Measurements from ENCODE around the gene BGN. TPM values are rescaled to one million over a fixed set of nuclear protein-coding genes. Genes with fewer than 3 reads are reported as not detected.

BGN gene
- total and polyA plus RNA-seq, 10 of the 15 experiments (the other 5 are each of a cell fraction or from before 2014, with no cell fraction given), result 0.06 to 0.18 (median 0.12) TPM; not detected in 7

DNA sequence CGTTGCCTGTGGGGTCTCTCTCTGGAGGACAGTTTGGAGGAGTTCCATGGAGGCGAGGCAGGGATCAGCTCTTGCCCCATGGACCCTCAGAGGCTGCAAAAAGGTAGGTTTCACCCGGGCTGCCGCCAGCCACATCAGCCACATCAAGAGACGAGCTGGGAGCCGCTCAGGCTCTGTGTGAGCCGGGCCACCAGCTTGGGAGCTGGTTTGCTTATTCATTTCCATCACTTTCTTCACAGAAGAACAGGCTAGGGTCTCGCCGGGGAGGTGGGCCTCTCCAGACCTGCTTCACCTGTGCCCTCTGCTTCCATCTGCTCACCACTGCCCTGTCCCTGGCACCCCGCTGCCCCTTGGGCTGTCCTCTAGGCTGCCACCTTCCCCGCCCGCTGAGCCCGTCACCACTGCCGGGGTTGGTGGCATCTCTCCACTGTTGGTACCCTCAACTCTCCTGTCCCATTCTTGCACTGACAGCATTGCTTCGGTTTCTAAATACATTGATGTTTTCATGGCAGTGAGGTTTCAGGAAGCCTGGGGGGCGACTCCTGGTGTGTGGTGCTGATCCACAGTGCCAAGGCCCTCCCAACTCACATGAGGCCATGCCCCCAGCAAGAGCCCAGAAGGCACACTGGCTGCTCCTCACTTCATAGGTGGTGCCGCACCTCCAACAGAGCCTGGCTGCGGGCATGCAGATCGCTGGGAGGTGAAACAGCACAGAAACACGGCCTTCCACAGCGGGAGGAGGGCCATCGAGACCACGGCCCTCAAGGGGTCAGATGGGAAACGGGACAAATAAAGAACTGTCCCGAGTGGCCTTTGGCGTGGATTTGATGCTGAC lies 44.4 kb upstream of the BGN start:
- RAD21 ChIA-PET (ENCODE audit: unreplicated experiment), result no interaction called here
- FAIRE-seq, result no peak
- H4K20me1 ChIP-seq (ENCODE audit: control insufficient read depth, insufficient read depth), result no peaks in the 10 kb centered on the region
- intact Hi-C loops (cut with micrococcal nuclease; ENCODE audit: unreplicated experiment), result no loop called here
- CTCF ChIA-PET, result interaction anchor here (2.0 kb wide), 1 partner anchor 10 kb away, joined by 7 read pairs; no protein-coding TSS in a partner anchor
- SMC1A ChIA-PET (ENCODE audit: uncharacterized antibody, unreplicated experiment), result no interaction called here
- no peak for ATAC-seq
- H3K27me3 ChIP-seq (replicated peaks in 1 of 2; ENCODE audit: control insufficient read depth in 2 of 2, insufficient read depth in 2 of 2, low read length in 1 of 2), result no peaks in the 10 kb centered on the region
- no peak overlapping the region for H3K4me3 ChIP-seq
- H3K9ac ChIP-seq (ENCODE audit: control insufficient read depth, insufficient read depth, low read length), result no peak overlapping the region
- no TSS peak for BruUV-seq (replicated peaks)
- no peaks in the 10 kb centered on the region for H3K36me3 ChIP-seq (ENCODE audit: control insufficient read depth in 2 of 2, insufficient read depth in 2 of 2, low read length in 1 of 2)
- POLR2A ChIA-PET, result no interaction called here
- H3K9me3 ChIP-seq (replicated peaks; ENCODE audit: control insufficient read depth, insufficient read depth, low read length), result no peaks in the 10 kb centered on the region
- no peak overlapping the region for H3K27ac ChIP-seq (ENCODE audit: control insufficient read depth, insufficient read depth)
- WGBS (ENCODE audit: insufficient coverage, insufficient replicate concordance, low lambda C conversion rate, missing lambda C conversion rate), result 69% methylated on average over 26 of the region's 26 CpGs
- no peaks in the 10 kb centered on the region for H3K4me1 ChIP-seq (ENCODE audit: control insufficient read depth, insufficient read depth, low read length)
- no peak for DNase-seq (ENCODE audit: low read depth, low spot score)
- in situ Hi-C loops (cut with MboI), result no loop called here
- no peak overlapping the region for H3K4me2 ChIP-seq (ENCODE audit: control insufficient read depth, insufficient read depth)
- H2AFZ ChIP-seq (ENCODE audit: control insufficient read depth, low read depth, low read length), result no peak overlapping the region
- H3K79me2 ChIP-seq (ENCODE audit: control insufficient read depth, insufficient read depth, low read length), result no peaks in the 10 kb centered on the region
- TF ChIP-seq CHD1 (IDR thresholded peaks at IDR 0.05; ENCODE audit: low read depth, low read length) (no peak), POU2F2 (IDR thresholded peaks at IDR 0.05; ENCODE audit: borderline replicate concordance, low read depth, low read length) (no peak), KAT2A (conservative IDR thresholded peaks at IDR 0.05; ENCODE audit: control insufficient read depth, low read depth, low read length) (no peak), JUNB (IDR thresholded peaks at IDR 0.05) (no peak), SRF (IDR thresholded peaks at IDR 0.05; ENCODE audit: low read depth in 2 of 2, low read length in 2 of 2) (no peak), SUZ12 (IDR thresholded peaks at IDR 0.05; ENCODE audit: unreplicated experiment) (no peak)
- TF ChIP-seq, protein P1, sequence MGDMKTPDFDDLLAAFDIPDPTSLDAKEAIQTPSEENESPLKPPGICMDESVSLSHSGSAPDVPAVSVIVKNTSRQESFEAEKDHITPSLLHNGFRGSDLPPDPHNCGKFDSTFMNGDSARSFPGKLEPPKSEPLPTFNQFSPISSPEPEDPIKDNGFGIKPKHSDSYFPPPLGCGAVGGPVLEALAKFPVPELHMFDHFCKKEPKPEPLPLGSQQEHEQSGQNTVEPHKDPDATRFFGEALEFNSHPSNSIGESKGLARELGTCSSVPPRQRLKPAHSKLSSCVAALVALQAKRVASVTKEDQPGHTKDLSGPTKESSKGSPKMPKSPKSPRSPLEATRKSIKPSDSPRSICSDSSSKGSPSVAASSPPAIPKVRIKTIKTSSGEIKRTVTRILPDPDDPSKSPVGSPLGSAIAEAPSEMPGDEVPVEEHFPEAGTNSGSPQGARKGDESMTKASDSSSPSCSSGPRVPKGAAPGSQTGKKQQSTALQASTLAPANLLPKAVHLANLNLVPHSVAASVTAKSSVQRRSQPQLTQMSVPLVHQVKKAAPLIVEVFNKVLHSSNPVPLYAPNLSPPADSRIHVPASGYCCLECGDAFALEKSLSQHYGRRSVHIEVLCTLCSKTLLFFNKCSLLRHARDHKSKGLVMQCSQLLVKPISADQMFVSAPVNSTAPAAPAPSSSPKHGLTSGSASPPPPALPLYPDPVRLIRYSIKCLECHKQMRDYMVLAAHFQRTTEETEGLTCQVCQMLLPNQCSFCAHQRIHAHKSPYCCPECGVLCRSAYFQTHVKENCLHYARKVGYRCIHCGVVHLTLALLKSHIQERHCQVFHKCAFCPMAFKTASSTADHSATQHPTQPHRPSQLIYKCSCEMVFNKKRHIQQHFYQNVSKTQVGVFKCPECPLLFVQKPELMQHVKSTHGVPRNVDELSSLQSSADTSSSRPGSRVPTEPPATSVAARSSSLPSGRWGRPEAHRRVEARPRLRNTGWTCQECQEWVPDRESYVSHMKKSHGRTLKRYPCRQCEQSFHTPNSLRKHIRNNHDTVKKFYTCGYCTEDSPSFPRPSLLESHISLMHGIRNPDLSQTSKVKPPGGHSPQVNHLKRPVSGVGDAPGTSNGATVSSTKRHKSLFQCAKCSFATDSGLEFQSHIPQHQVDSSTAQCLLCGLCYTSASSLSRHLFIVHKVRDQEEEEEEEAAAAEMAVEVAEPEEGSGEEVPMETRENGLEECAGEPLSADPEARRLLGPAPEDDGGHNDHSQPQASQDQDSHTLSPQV (IDR thresholded peaks at IDR 0.05), result no peak
- TF ChIP-seq, protein P2, sequence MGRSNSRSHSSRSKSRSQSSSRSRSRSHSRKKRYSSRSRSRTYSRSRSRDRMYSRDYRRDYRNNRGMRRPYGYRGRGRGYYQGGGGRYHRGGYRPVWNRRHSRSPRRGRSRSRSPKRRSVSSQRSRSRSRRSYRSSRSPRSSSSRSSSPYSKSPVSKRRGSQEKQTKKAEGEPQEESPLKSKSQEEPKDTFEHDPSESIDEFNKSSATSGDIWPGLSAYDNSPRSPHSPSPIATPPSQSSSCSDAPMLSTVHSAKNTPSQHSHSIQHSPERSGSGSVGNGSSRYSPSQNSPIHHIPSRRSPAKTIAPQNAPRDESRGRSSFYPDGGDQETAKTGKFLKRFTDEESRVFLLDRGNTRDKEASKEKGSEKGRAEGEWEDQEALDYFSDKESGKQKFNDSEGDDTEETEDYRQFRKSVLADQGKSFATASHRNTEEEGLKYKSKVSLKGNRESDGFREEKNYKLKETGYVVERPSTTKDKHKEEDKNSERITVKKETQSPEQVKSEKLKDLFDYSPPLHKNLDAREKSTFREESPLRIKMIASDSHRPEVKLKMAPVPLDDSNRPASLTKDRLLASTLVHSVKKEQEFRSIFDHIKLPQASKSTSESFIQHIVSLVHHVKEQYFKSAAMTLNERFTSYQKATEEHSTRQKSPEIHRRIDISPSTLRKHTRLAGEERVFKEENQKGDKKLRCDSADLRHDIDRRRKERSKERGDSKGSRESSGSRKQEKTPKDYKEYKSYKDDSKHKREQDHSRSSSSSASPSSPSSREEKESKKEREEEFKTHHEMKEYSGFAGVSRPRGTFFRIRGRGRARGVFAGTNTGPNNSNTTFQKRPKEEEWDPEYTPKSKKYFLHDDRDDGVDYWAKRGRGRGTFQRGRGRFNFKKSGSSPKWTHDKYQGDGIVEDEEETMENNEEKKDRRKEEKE (IDR thresholded peaks at IDR 0.05), result no peak
- TF ChIP-seq, protein P3, sequence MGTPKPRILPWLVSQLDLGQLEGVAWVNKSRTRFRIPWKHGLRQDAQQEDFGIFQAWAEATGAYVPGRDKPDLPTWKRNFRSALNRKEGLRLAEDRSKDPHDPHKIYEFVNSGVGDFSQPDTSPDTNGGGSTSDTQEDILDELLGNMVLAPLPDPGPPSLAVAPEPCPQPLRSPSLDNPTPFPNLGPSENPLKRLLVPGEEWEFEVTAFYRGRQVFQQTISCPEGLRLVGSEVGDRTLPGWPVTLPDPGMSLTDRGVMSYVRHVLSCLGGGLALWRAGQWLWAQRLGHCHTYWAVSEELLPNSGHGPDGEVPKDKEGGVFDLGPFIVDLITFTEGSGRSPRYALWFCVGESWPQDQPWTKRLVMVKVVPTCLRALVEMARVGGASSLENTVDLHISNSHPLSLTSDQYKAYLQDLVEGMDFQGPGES (IDR thresholded peaks at IDR 0.05), result no peak
- TF ChIP-seq, protein P4, sequence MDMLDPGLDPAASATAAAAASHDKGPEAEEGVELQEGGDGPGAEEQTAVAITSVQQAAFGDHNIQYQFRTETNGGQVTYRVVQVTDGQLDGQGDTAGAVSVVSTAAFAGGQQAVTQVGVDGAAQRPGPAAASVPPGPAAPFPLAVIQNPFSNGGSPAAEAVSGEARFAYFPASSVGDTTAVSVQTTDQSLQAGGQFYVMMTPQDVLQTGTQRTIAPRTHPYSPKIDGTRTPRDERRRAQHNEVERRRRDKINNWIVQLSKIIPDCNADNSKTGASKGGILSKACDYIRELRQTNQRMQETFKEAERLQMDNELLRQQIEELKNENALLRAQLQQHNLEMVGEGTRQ (IDR thresholded peaks at IDR 0.05; ENCODE audit: borderline replicate concordance, low read depth, low read length), result no peak
- TF ChIP-seq, protein P5, sequence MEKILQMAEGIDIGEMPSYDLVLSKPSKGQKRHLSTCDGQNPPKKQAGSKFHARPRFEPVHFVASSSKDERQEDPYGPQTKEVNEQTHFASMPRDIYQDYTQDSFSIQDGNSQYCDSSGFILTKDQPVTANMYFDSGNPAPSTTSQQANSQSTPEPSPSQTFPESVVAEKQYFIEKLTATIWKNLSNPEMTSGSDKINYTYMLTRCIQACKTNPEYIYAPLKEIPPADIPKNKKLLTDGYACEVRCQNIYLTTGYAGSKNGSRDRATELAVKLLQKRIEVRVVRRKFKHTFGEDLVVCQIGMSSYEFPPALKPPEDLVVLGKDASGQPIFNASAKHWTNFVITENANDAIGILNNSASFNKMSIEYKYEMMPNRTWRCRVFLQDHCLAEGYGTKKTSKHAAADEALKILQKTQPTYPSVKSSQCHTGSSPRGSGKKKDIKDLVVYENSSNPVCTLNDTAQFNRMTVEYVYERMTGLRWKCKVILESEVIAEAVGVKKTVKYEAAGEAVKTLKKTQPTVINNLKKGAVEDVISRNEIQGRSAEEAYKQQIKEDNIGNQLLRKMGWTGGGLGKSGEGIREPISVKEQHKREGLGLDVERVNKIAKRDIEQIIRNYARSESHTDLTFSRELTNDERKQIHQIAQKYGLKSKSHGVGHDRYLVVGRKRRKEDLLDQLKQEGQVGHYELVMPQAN (conservative IDR thresholded peaks at IDR 0.05), result no peak

Data from GM12878 (cell line).